ENCODE results near the gene RRAS. TPM values are rescaled to one million over a fixed set of nuclear protein-coding genes. Genes with fewer than 3 reads are reported as not detected.

The RRAS gene
- total and polyA plus RNA-seq, 3 donors from 2014 or later, result 39.3 to 69.2 (median 41.5) TPM

GRCh38 chr19:49672131-49672919 lies 32.4 kb upstream of the RRAS start:
- Histone ChIP-seq H3K4me3 (no peak overlapping the region), H3K9me3 (no peaks in the 10 kb centered on the region), H3K27me3 (no peaks in the 10 kb centered on the region), H3K36me3 (ENCODE audit: low read depth, missing control alignments) (no peaks in the 10 kb centered on the region), H3K4me1 (peaks cover 10% of the 10 kb centered on the region), H3K27ac (no peak overlapping the region)
- intact Hi-C loops (cut with DNase I; ENCODE audit: low total_unique reads), result no loop called here
- no peak for TF ChIP-seq POLR2A (IDR thresholded peaks at IDR 0.05)
- TF ChIP-seq, protein P1, sequence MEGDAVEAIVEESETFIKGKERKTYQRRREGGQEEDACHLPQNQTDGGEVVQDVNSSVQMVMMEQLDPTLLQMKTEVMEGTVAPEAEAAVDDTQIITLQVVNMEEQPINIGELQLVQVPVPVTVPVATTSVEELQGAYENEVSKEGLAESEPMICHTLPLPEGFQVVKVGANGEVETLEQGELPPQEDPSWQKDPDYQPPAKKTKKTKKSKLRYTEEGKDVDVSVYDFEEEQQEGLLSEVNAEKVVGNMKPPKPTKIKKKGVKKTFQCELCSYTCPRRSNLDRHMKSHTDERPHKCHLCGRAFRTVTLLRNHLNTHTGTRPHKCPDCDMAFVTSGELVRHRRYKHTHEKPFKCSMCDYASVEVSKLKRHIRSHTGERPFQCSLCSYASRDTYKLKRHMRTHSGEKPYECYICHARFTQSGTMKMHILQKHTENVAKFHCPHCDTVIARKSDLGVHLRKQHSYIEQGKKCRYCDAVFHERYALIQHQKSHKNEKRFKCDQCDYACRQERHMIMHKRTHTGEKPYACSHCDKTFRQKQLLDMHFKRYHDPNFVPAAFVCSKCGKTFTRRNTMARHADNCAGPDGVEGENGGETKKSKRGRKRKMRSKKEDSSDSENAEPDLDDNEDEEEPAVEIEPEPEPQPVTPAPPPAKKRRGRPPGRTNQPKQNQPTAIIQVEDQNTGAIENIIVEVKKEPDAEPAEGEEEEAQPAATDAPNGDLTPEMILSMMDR (IDR thresholded peaks at IDR 0.05), result peak; percentile 62 to 89 (median 71)
- WGBS, 2 donors, result 42 to 62% methylated on average over 26 to 28 of the region's 28 CpGs
- DNase-seq, result peak; percentile 80

DNA sequence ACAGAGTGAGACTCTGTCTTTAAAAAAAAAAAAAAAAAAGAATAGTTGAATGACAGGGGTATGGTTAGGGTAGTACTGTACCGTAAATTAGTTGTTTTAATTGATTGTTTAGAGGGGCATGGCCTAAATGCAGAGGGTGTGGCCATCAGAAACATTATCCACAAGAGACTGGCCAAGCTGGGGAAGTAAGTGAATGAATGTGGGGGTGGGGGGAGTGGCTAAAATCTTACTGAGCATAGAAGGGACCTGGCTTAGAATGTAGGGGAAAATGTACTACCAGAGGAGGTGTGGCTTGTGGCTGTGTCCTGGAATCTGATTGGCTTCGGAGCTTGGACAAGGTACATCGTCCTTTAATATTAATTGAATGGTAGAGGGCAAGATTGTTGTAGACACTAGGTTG lies 29.6 kb upstream of the RRAS start:
- TF ChIP-seq, protein P1 (IDR thresholded peaks at IDR 0.05), result no peak
- no peak overlapping the region for H3K27ac ChIP-seq
- WGBS, 2 donors, result 71 to 78% methylated on average over 3 of the region's 3 CpGs

GRCh38 chr19:49667473-49667872 lies 27.5 kb upstream of the RRAS start:
- Histone ChIP-seq H3K4me3 (no peak overlapping the region), H3K27me3 (no peaks in the 10 kb centered on the region), H3K4me1 (peaks cover 10% of the 10 kb centered on the region), H3K36me3 (ENCODE audit: low read depth, missing control alignments) (no peaks in the 10 kb centered on the region), H3K9me3 (no peaks in the 10 kb centered on the region), H3K27ac (no peak overlapping the region)
- intact Hi-C loops (cut with DNase I; ENCODE audit: low total_unique reads), result no loop called here
- no peak for DNase-seq
- 93 to 100% methylated on average over 2 of the region's 2 CpGs for WGBS, 2 donors
- TF ChIP-seq POLR2A (IDR thresholded peaks at IDR 0.05), result no peak
- TF ChIP-seq, protein P1 (IDR thresholded peaks at IDR 0.05), result no peak

More for the DNA sequence above, 29.6 kb upstream of the RRAS start:
- H3K4me1 ChIP-seq, result peaks cover 6% of the 10 kb centered on the region
- intact Hi-C loops (cut with DNase I; ENCODE audit: low total_unique reads), result no loop called here
- H3K36me3 ChIP-seq (ENCODE audit: low read depth, missing control alignments), result no peaks in the 10 kb centered on the region
- DNase-seq, result no peak
- no peaks in the 10 kb centered on the region for H3K9me3 ChIP-seq
- no peak overlapping the region for H3K4me3 ChIP-seq
- no peaks in the 10 kb centered on the region for H3K27me3 ChIP-seq

DNA sequence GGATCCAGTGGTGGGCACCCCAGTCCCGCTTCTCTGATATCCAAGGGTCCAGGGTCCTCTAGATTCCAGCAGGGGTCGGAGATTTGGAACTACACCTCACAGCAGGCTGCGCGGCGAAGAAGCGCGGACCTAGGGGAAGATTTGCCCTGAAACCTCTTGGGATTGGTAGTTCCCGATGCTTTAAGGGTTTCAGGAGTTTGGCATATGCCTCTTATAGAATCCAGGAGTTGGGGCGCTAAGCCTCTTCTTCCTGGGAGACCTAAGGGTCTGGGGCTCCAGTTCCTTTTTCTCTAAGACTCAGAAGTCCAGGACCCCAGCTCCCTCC lies 26.1 kb upstream of the RRAS start:
- no peaks in the 10 kb centered on the region for H3K27me3 ChIP-seq
- H3K36me3 ChIP-seq (ENCODE audit: low read depth, missing control alignments), result no peaks in the 10 kb centered on the region
- no peaks in the 10 kb centered on the region for H3K9me3 ChIP-seq
- peak overlapping the region; percentile 61 to 78 for H3K4me3 ChIP-seq
- 0 to 1% methylated on average over 9 of the region's 9 CpGs for WGBS, 2 donors
- intact Hi-C loops (cut with DNase I; ENCODE audit: low total_unique reads), result no loop called here
- peak overlapping the region; percentile 50 to 85 for H3K27ac ChIP-seq
- H3K4me1 ChIP-seq, result peaks cover 10% of the 10 kb centered on the region
- no peak for TF ChIP-seq POLR2A (IDR thresholded peaks at IDR 0.05)
- TF ChIP-seq, protein P1 (IDR thresholded peaks at IDR 0.05), result no peak
- DNase-seq, result no peak
